ENCODE measurements around the gene RERE. TPM values are rescaled to one million over a fixed set of nuclear protein-coding genes. Genes with fewer than 3 reads are reported as not detected.

RERE gene
- polyA plus RNA-seq, 1 of the 3 experiments (the other 2 are of a cell fraction): 8.1 TPM

GRCh38 chr1:8471451-8471850 is 346.0 kb downstream of the RERE start (continued):
- no peak for TF ChIP-seq ZBTB33 (IDR thresholded peaks at IDR 0.05; ENCODE audit: borderline replicate concordance, low read depth)
- TF ChIP-seq MEF2A (IDR thresholded peaks at IDR 0.05; ENCODE audit: borderline replicate concordance, low read depth): no peak
- no peak for TF ChIP-seq EZH2phosphoT487 (IDR thresholded peaks at IDR 0.05; ENCODE audit: borderline replicate concordance, low read depth)
- TF ChIP-seq SMC3 (IDR thresholded peaks at IDR 0.05; ENCODE audit: low read depth, low read length): no peak
- no peak for TF ChIP-seq MAX (IDR thresholded peaks at IDR 0.05; ENCODE audit: low read depth)
- no peak for TF ChIP-seq IRF3 (IDR thresholded peaks at IDR 0.05; ENCODE audit: low read depth, low read length)
- TF ChIP-seq MXI1 (IDR thresholded peaks at IDR 0.05; ENCODE audit: low read depth, low read length): no peak
- no peak for TF ChIP-seq GATA2 (CRISPR knock-in tag; IDR thresholded peaks at IDR 0.05)

GRCh38 chr1:8468751-8469150 is 348.7 kb downstream of the RERE start:
- CTCF ChIA-PET: interaction anchor here (0.6 to 1.4 kb wide), 4 partner anchors 8 to 239 kb away, joined by 3 to 5 read pairs (median 3); no protein-coding TSS in a partner anchor
- Histone ChIP-seq H3K4me1 (ENCODE audit: control insufficient read depth in 1 of 2, insufficient read depth in 2 of 2, low read depth in 1 of 2, low read length in 1 of 2) (peaks cover 25 to 27% of the 10 kb centered on the region in 2 experiments; a peak in 3 of 4 replicates), H3K36me3 (replicated peaks in 1 of 2; ENCODE audit: control insufficient read depth in 1 of 2, insufficient read depth in 2 of 2, low read length in 1 of 2) (no peaks in the 10 kb centered on the region), H3K9ac (no peak overlapping the region), H2AFZ (ENCODE audit: low read depth) (no peak overlapping the region), H3K79me2 (ENCODE audit: insufficient read depth) (peaks cover 6% of the 10 kb centered on the region; the same call in 1 of the 2 replicates), H3K27me3 (ENCODE audit: insufficient read depth) (no peaks in the 10 kb centered on the region), H3F3A (replicated peaks; ENCODE audit: insufficient read depth) (peaks cover 13% of the 10 kb centered on the region), H3K9me2 (no peaks in the 10 kb centered on the region), H4K20me1 (ENCODE audit: insufficient read depth) (no peaks in the 10 kb centered on the region), H3K4me2 (no peak overlapping the region), H3K27ac (ENCODE audit: low read depth in 2 of 2, low read length in 1 of 2) (no peak overlapping the region), H3K4me3 (ENCODE audit: low read depth in 2 of 2, low read length in 1 of 2) (no peak overlapping the region), H3K9me3 (no peaks in the 10 kb centered on the region)
- TF ChIP-seq SMC3 (IDR thresholded peaks at IDR 0.05; ENCODE audit: low read depth, low read length) (no peak), SIN3A (IDR thresholded peaks at IDR 0.05; ENCODE audit: borderline replicate concordance, low read depth, low read length) (no peak), GATA2 (CRISPR knock-in tag; IDR thresholded peaks at IDR 0.05) (no peak), FOXM1 (IDR thresholded peaks at IDR 0.05; ENCODE audit: low read depth) (no peak), JUND (IDR thresholded peaks at IDR 0.05) (no peak), FOSL2 (IDR thresholded peaks at IDR 0.05; ENCODE audit: borderline replicate concordance, low read depth) (no peak), CTCF (IDR thresholded peaks at IDR 0.05) (no peak), GABPA (IDR thresholded peaks at IDR 0.05; ENCODE audit: low read depth) (no peak), NRF1 (IDR thresholded peaks at IDR 0.05; ENCODE audit: low read depth, low read length) (no peak), REST (IDR thresholded peaks at IDR 0.05; ENCODE audit: low read depth, low read length) (no peak), RXRA (IDR thresholded peaks at IDR 0.05; ENCODE audit: borderline replicate concordance, low read depth) (no peak)
- no peak for DNase-seq
- whole genome bisulfite sequencing (ENCODE audit: low lambda C conversion rate): 96% methylated on average over 4 of the region's 4 CpGs
- POLR2A ChIA-PET: no interaction called here

All from SK-N-SH (cell line).